ENCODE data around the gene PPP1R7.
"Not testable (repeated sequence)": the region's sequence is repeated elsewhere in the genome, so short reads cannot be mapped to it uniquely, and the experiment has no call there.

Gene PPP1R7

DNA sequence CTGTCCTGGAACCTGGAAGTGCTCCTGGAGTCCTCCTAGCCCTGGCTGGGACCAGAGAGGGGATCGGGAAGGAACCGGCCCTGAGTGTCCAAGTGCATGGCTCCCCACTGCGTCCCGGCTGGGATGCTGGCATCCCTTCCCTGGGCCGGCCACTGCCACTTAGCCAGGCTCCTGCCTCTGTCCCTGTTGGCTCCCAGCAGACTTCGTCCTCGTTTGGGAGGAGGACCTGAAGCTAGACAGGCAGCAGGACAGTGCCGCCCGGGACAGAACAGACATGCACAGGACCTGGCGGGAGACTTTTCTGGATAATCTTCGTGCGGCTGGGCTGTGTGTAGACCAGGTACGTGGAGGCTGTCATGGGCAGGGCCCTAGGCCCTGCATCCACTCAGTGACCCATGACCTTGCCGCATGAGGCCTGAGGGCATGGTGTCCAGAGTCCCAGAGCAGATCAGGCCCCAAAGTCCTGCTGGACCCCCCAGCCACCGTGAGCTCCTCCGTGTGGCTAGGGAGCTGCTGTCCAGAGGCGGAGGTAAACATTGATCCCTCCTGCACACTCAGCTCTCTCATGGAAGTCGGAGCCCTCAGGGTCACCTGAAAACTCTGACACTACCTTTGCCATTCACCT lies 45.4 kb downstream of the PPP1R7 start:
- DNase-seq (ENCODE audit: low spot score), result no peak

DNA sequence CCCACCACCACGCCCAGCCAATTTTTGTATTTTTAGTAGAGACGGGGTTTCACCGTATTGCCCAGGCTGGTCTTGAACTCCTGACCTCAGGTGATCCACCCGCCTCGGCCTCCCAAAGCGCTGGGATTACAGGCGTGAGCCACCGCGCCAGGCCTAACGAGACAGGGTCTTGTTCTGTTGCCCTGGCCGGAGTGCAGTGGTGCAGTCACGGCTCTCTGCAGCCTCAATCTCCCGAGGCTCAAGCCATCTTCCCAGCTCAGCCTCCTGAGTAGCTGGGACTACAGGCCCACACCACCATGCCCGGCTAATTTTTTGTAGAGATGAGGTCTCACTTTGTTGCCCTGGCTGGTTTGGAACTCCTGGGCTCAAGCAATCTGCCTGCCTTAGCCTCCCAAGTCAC lies 47.0 kb downstream of the PPP1R7 start:
- not testable (repeated sequence) for DNase-seq (ENCODE audit: low spot score)

DNA sequence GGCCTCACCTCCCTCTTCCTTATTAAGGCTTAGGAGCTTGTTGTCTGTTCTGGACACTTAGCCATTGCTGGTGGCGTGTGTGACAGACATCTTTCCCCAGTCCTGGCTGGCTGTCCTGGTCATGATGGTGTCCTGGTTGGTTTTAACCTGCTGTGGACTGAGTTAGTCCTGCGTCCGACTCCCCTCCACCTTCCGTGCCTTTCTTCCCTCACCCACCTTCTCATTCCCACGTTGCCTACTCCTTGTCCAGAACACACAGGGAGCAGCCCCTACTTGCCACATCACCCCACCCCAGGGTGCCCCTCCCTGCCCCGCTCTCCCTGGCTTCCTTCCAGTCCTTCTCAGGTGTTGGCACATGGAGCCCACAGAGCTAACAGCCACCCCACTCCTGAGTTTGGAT lies 47.7 kb downstream of the PPP1R7 start:
- no peak for DNase-seq (ENCODE audit: low spot score)

DNA sequence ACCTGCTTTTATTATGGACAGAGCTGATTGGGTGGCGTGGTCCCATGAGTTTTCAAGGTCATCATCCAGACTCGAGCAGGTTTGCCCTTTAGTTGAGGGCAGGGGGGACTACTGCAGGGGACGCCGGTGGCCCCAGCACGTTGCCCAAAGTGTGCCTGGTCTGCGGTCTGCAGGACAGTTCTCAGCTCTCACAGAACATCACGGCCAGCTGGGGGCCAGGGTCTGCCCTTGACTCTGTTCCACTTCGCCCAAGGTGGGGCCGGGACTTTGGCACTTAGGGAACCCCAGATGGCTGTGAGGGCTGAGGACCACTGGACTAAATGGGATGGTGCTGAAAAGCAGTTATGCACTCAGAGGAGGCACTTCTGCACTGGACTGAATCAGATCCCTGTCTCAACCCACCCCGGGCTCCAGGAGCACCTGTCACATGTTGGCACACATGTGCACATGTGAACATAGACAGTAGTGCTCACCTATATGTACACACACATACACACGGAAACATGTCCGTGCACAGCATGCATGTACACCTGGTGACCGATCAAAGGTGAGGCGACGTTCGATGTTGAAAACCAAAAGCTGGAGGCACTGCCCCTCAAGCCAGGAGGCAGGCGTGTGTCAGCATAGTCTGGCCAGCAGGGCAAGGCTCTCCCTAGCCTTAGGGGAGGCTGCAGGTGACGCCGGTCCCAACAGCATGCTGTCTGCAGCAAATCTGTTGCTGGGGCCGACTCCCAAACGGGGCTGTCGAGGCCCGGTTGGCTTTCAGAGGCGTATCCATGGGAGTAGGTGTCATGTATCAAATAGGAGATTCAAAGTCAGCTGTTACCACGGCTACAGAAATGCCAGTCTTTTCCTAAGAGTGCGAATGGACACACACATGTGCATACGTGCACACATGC lies 48.4 kb downstream of the PPP1R7 start:
- no peak for DNase-seq (ENCODE audit: low spot score)

DNA sequence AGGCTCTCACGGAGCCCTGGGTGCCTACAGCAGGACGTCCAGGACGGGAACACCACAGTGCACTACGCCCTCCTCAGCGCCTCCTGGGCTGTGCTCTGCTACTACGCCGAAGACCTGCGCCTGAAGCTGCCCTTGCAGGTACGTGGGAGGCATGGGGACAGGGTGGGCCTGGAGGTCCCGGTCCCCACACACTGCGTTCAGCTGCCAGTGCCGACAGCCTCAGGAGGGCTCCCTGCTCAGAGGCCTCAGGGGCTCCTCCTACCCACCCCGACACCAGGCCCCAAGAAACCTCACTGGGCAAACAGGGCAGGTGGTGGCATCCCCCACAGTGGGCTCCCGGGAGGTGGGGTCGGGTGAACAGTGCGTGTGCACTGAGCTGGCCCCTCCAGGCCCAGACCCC lies 49.0 kb downstream of the PPP1R7 start:
- no peak for DNase-seq (ENCODE audit: low spot score)

DNA sequence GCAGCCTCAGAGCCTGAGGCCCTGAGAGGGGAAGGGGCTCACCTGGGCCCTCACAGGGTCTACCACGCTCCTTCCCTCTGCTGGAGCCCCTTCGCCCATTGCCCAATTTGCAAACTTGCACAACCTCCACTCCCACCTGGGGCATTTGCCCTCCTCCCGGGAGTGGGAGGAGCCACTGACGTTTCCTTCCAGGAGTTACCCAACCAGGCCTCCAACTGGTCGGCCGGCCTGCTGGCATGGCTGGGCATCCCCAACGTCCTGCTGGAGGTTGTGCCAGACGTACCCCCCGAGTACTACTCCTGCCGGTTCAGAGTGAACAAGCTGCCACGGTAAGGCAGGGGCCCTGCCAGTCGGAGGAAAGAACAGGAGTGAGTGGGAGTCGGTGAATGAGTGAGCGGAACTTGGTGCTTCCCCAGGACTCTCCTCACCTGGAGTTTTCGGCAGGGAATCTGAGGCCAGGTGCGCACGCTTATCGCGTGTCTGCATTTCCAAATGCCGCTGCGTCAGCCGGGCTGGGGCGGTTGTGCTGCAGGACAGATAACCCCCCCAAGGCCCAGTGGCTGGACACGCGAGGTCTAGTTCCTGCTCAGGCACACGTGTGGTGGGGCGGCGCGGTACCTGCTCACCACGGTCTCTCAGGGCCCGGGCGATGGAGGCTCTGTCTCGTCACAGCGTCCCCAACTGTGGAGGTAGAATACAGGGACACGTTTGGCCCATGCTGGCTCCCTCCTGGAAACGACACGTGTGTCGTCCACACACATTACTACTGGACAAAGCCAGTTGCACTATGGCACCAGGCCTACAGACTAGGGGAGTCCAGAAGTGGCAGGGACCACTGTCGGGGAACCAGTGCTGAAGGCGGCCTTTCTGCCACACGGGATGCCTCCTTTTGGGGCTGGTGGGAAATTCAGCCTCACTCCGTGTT lies 49.9 kb downstream of the PPP1R7 start:
- DNase-seq (ENCODE audit: low spot score), result no peak

DNA sequence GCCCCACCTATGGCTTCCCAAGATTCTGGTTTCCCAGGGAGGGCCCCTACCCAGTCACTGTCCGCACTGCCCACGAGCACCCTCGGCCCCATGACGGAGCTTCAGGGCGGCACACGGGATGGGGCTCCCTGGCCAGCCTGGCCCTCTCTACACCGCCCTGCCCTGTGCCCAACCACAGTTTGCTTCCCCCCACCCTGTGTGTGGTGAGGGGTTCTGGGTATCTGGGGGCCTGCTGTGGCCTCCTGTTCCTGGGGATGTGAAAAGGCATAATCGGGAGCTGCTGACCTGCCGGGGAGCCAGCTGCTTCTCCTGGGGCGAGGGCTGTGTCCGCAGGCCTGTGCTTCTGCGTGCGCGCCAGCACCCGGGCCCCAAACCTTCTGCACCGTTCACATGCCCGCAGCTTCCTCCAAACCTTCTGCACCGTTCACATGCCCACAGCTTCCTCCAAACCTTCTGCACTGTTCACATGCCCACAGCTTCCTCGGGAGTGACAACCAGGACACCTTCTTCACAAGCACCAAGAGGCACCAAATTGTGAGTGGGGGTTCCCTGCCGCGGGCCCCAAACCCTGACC lies 50.6 kb downstream of the PPP1R7 start:
- no peak for DNase-seq (ENCODE audit: low spot score)

DNA sequence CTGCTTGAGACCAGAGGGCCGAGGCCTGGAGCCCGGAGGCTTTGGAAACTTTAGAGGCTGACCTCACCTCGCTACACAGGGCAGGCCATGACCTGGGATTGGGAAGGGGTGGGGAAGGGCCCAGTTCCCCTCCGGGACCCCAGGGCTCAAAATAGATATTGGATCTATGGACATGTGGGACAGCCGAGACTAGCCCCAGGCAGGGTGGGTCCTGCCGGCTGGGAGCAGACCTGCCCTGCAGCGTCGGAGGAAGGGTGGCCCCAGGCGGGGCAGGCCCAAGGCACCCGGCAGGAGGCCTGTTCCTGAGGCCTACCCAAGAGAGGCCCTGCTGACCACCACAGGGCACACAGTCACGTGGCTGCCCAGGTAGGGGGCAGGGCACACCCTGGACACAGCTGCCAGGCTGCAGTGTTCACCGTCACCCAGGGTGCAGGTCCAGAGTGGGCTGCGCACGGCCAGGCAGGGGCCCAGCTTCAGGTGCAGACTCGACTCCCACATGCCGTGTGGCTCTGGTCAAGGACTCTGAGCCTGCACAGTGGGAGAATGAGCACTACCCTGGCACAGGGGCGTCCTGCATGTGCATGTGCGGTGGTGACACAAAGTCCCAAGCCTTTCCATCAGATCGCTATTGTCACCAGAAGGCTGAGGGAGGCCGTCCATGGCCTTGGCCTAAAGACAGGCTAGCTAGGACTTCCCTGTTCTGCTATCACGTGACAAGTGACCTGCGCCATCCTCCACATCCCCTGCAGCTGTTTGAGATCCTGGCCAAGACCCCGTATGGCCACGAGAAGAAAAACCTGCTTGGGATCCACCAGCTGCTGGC lies 51.4 kb downstream of the PPP1R7 start:
- DNase-seq (ENCODE audit: low spot score), result no peak

DNA sequence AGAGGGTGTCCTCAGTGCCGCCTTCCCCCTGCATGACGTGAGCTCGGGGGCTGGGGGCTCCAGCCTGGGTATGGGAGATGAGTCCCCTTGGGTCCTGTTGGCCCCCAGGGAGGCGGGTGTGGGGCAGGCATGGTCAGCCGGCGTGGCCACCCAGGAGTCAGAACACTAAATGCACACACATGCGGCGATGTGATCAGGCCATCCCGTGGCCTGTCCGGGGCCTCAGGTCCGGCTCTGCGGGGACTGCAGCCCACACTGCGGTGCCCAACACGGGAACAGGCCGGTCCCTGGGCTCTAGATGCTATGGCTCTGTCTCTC lies 52.0 kb downstream of the PPP1R7 start:
- DNase-seq (ENCODE audit: low spot score), result no peak

DNA sequence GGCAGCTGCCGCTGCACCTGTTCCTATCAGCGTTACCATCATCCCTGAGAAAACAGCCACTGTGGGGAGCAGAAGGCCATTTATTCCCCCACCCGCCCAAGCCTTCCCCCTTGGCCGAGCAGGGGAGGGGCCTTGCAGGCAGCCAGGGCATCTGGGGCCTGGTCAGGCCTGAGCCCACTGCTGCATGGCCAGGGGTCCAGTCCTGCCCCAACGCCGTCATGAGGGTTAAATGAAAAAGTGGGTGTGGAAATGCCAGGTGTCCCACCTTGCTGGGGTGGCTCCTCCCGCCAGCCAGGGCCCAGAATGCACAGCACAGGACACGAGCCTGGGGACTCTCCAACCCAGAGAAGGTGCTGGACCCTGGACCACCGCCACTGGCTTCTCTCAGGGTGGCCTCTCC lies 52.4 kb downstream of the PPP1R7 start:
- DNase-seq (ENCODE audit: low spot score), result no peak

DNA sequence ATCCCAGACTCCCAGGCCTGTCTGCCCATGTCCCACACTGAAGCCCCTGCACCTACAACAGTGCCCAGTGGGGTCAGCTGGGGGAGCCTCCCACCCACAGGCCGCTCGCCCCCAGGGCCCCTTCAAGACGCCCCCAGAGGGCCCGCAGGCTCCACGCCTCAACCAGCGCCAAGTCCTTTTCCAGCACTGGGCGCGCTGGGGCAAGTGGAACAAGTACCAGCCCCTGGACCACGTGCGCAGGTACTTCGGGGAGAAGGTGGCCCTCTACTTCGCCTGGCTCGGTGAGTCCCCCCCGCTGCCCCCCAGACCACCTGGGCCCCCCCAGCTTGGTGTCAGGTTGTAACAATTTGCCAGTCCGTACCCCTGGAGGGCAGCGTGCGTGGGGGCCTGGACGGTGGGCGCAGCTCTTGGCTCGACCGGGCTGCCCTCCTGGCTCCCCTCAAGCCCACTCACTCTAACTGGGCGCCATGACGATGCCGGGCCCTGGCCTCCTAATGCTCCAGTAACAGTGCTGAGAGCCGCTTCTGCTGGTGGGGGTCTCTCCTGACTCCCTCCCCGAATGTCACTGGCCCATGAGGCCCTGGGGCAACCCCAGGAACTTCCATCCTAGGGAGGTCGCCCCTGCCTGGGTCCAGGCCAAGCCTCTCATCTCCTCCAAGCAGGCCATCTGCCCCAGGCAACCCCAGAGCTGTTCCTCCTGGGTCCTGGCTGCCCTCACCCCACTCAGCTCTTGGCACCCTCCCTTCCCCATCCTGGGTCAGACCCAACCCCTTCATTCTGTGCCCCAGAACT lies 53.1 kb downstream of the PPP1R7 start:
- no peak for DNase-seq (ENCODE audit: low spot score)

DNA sequence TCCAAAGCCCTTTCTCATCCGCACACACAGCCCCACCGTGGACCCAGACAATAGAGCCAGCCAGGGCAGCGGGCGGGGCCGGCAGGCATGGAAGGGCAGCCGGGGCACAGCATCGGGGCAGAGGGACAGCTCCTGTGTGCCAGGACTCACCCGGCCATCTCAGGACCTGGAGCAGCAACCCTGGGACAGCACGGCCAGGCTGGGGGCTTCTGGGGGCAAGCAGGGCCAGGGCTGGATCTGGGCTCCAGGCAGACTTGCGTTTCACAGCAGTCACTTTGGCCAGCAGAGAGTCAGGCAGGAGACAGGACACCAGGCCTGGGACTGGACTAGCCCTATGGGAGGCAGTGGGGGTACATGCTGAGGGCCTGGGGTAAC lies 53.7 kb downstream of the PPP1R7 start:
- DNase-seq (ENCODE audit: low spot score), result no peak

DNA sequence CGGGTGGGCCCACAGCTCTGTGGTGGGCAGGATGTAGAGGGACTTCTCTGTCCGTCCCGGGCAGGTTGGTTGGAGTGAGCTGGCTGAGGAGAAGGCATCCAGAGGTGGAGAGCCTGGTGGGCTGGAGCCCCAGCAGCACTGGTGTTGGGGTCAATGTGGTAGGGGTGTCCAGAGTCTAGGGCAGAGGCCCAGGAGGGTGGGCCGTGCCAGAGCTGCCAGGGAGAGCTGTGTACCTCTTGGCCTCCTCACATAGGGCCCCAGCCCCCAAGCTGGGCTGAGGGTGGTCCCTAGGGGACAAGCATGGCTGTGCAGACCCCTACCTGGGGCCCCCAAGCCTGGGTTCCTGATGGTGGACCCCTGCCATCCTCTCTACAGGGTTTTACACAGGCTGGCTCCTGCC lies 54.2 kb downstream of the PPP1R7 start:
- no peak for DNase-seq (ENCODE audit: low spot score)

DNA sequence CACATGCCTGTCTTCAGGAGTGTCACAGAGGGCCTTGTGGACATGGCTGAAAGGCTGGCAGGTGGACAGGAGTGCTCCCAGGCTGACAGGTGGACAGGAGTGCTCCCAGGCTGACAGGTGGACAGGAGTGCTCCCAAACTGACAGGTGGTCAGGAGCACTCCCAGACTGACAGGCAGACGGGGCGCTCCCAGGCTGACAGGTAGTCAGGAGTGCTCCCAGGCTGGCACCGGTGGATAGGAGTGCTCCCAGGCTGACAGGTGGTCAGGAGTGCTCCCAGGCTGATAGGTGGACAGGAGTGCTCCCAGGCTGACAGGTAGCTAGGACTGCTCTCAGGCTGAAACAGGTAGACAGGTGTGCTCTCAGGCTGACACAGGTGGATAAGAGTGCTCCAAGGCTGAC lies 54.8 kb downstream of the PPP1R7 start:
- no peak for DNase-seq (ENCODE audit: low spot score)

DNA sequence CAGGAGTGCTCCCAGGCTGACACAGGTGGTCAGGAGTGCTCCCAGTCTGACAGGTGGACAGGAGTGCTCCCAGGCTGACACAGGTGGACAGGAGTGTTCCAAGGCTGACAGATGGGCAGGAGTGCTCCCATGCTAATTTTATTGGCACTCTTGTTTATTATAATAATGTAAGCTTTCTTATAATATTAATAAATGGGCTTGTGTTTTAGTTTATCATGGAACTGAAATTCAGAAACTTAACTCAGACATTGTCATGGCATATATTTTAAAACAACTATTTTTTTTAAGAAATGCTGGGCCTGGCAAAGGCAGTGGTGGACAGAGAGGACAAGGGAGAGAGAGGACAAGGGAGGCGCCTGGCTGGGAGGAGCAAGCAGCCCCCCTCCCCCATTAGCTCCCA lies 56.9 kb downstream of the PPP1R7 start:
- no peak for DNase-seq (ENCODE audit: low spot score)

DNA sequence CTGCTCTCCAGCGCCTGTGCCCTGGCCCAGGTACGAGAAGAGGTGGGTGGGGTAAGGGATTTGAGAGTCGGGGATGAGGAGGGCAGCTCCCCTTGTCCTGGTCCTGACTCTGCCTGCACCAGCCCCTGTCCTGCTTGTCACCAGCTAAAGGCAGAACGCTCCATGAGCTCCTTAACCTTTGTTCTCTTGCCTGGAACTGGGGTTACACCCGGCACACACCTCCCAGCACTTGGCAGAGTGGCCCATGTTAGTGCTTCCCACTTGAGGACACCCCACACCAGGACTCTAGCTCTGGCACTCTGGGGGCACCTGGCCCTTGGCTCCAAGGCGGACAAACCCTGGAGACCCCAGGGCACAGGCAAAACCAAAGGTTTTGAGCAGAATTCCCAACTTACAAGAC lies 57.4 kb downstream of the PPP1R7 start:
- no peak for DNase-seq (ENCODE audit: low spot score)

DNA sequence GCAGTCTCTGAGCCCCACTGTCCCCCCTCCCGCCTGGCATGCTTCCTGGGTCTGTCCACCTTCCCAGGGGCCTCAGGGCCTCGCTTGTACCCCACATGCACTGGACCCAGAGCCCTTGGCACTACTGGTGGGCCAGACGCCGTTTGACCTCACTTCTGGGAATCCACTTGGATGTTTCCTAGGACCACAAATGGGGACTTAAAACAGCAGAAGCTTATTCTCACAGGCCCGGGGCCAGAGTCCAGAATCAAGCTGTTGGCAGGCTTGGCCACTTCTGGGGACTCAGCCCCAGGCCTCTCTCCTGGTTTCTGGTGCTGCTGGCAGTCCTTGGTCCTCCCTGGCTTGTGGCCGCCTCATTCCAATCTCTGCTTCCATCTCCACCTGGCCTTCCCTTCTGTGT lies 57.8 kb downstream of the PPP1R7 start:
- DNase-seq (ENCODE audit: low spot score), result no peak

DNA sequence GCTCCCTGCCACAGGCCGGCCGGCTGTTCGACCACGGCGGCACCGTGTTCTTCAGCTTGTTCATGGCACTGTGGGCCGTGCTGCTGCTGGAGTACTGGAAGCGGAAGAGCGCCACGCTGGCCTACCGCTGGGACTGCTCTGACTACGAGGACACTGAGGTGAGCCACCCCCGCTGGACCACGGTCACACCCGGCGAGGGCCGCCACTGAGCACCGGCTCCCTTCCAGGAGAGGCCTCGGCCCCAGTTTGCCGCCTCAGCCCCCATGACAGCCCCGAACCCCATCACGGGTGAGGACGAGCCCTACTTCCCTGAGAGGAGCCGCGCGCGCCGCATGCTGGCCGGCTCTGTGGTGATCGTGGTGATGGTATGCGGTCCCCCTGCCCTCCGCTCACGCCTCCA lies 59.0 kb downstream of the PPP1R7 start:
- DNase-seq (ENCODE audit: low spot score), result no peak

DNA sequence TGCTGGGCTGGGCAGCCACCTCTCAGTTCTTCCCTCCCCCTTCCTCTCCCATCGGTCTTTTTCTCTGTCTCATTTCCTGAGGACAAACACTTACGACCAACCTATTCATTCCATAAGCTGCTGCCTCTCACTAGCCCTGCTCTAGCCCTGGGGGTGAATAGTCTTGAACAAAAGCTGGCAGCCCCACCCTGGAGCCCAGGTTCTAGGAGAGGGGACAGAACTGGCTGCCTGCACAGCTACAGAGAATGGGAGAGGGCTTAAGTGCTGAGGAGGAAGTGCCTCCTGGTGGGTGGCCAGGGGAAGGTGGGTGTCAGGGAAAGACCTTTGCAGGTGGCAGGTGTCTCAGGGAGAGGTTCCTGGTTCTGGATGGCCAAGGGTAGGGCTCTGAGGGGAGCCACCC lies 61.0 kb downstream of the PPP1R7 start:
- DNase-seq (ENCODE audit: low spot score), result no peak

DNA sequence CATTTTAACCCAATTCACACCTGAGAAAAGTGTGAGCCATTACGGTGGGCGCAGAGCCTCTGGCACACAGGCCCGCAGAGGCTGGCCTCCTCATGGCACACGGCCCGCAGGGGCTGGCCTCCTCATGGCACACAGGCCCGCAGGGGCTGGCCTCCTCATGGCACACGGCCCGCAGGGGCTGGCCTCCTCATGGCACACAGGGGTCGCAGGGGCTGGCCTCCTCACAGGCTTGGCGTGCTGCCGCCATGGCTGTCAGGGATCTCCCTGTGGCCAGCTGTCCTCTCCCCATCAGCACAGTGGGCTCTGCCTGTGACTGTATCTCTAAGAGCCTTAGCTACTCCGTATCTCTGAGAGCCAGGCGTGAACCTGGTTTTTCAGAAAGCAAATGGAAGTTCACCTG lies 62.8 kb downstream of the PPP1R7 start:
- DNase-seq (ENCODE audit: low spot score), result no peak

DNA sequence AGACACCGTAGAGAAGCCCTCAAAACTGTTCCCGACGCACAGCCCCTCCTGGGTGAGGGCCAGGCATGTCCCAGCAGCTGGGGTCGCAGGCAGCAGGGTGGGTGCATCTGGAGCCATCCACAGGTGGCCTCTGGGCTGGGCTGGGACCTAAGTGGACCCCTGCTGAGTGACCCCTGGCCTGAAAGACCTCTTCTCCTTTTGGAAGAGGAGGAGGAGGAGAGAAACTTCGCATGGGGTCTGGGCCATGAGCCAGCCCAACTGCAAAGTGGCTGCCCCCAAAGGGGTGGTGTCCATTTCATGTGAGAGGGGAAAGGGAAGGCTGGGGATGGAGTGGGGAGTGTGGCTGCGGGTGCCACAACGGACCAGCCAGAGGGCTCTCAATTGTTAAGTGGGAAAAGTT lies 63.3 kb downstream of the PPP1R7 start:
- DNase-seq (ENCODE audit: low spot score), result no peak

Data from AG08395 (cell line).